HEK293 (cell line): ENCODE measurements around the gene CHST3.

ENCODE experiments used
- GFI1B ChIP-seq: fragments of 450-650 bp; formaldehyde crosslinking; IDR thresholded peaks from 2 replicates; pipeline ENCODE4 v1.5.1; 2016; ENCODE audit warnings: missing biosample characterization, missing genetic modification characterization
- HOXD13 ChIP-seq: sonication (generic); formaldehyde crosslinking; IDR thresholded peaks from 2 replicates; pipeline ENCODE4 v1.8.0; 2022; ENCODE audit warnings: missing genetic modification reagents, borderline replicate concordance
- KLF16 ChIP-seq: fragments of 450-650 bp; formaldehyde crosslinking; IDR thresholded peaks from 2 replicates; pipeline ENCODE4 v1.5.1; 2017; ENCODE audit warnings: missing biosample characterization, missing genetic modification characterization
- MEIS1 ChIP-seq: sonication (generic); formaldehyde crosslinking; IDR thresholded peaks from 2 replicates; pipeline ENCODE4 v1.8.1; 2022; ENCODE audit warnings: missing genetic modification reagents, mild to moderate bottlenecking, borderline replicate concordance
- PRDM1 ChIP-seq: fragments of 450-650 bp; formaldehyde crosslinking; IDR thresholded peaks from 2 replicates; pipeline ENCODE4; 2016; ENCODE audit warnings: missing biosample characterization, missing genetic modification characterization
- RBAK ChIP-seq: fragments of 450-650 bp; formaldehyde crosslinking; IDR thresholded peaks from 2 replicates; pipeline ENCODE4 v1.5.1; 2016; ENCODE audit warnings: missing biosample characterization, missing genetic modification characterization
- TCF7L2 ChIP-seq: IDR thresholded peaks from 2 replicates; pipeline ENCODE4 v1.6.1; 2011; ENCODE audit warnings: low read depth, mild to moderate bottlenecking, inconsistent platforms, low read length, moderate library complexity, borderline replicate concordance
- WT1 ChIP-seq: fragments of 450-650 bp; formaldehyde crosslinking; IDR thresholded peaks from 2 replicates; pipeline ENCODE4 v1.5.1; 2016; ENCODE audit warnings: missing biosample characterization, missing genetic modification characterization
- ZBTB48 ChIP-seq: fragments of 450-650 bp; formaldehyde crosslinking; IDR thresholded peaks from 2 replicates; pipeline ENCODE4 v1.5.1; 2016; ENCODE audit warnings: missing biosample characterization, missing genetic modification characterization
- ZNF132 ChIP-seq: fragments of 450-650 bp; formaldehyde crosslinking; IDR thresholded peaks from 2 replicates; pipeline ENCODE4 v1.5.1; 2017; ENCODE audit warnings: missing biosample characterization, missing genetic modification characterization, borderline replicate concordance
- ZNF155 ChIP-seq: fragments of 450-650 bp; formaldehyde crosslinking; IDR thresholded peaks from 2 replicates; pipeline ENCODE4 v1.5.1; 2016; ENCODE audit warnings: missing biosample characterization, missing genetic modification characterization
- ZNF292 ChIP-seq: fragments of 450-650 bp; formaldehyde crosslinking; IDR thresholded peaks from 2 replicates; pipeline ENCODE4 v1.5.1; 2016; ENCODE audit warnings: low read depth, missing biosample characterization, missing genetic modification characterization, borderline replicate concordance
- ZNF335 ChIP-seq: fragments of 450-650 bp; formaldehyde crosslinking; conservative IDR thresholded peaks from 2 replicates; pipeline ENCODE4 v1.5.1; 2016; ENCODE audit warnings: missing biosample characterization, missing genetic modification characterization
- ZNF341 ChIP-seq: fragments of 450-650 bp; formaldehyde crosslinking; IDR thresholded peaks from 2 replicates; pipeline ENCODE4; 2016; ENCODE audit warnings: low read depth, missing biosample characterization, missing genetic modification characterization
- ZNF513 ChIP-seq: fragments of 450-650 bp; IDR thresholded peaks from 2 replicates; pipeline ENCODE4 v1.5.1; 2018; ENCODE audit warnings: missing biosample characterization, missing genetic modification characterization
- ZNF555 ChIP-seq: fragments of 450-650 bp; formaldehyde crosslinking; conservative IDR thresholded peaks from 2 replicates; pipeline ENCODE4 v1.5.1; 2017; ENCODE audit warnings: missing biosample characterization, mild to moderate bottlenecking, missing genetic modification characterization, inconsistent platforms
- ZNF654 ChIP-seq: fragments of 450-650 bp; formaldehyde crosslinking; IDR thresholded peaks from 2 replicates; pipeline ENCODE4 v1.5.1; 2016; ENCODE audit warnings: low read depth, missing biosample characterization, missing genetic modification characterization
- ZNF660 ChIP-seq: fragments of 450-650 bp; IDR thresholded peaks from 2 replicates; pipeline ENCODE4 v1.5.1; 2018; ENCODE audit warnings: missing biosample characterization, mild to moderate bottlenecking, missing genetic modification characterization
- ZNF664 ChIP-seq: fragments of 450-650 bp; formaldehyde crosslinking; IDR thresholded peaks from 2 replicates; pipeline ENCODE4 v1.5.1; 2016; ENCODE audit warnings: missing biosample characterization, missing genetic modification characterization
- ZNF776 ChIP-seq: fragments of 450-650 bp; formaldehyde crosslinking; IDR thresholded peaks from 2 replicates; pipeline ENCODE4 v1.5.0; 2017; ENCODE audit warnings: missing biosample characterization, missing genetic modification characterization, borderline replicate concordance
- ZSCAN4 ChIP-seq: fragments of 450-650 bp; formaldehyde crosslinking; IDR thresholded peaks from 2 replicates; pipeline ENCODE4 v1.5.1; 2017; ENCODE audit warnings: missing biosample characterization, missing genetic modification characterization
- TF ChIP-seq, protein P1 (sequence below): fragments of 450-650 bp; formaldehyde crosslinking; IDR thresholded peaks from 2 replicates; pipeline ENCODE4 v1.5.1; 2016; ENCODE audit warnings: missing biosample characterization, missing genetic modification characterization
- TF ChIP-seq, protein P2 (sequence below): IDR thresholded peaks from 2 replicates; pipeline ENCODE4 v1.6.1; 2011; ENCODE audit warnings: mild to moderate bottlenecking, low read depth, low read length, borderline replicate concordance
- TF ChIP-seq, protein P3 (sequence below): fragments of 450-650 bp; formaldehyde crosslinking; conservative IDR thresholded peaks from 2 replicates; pipeline ENCODE4 v1.5.1; 2016; ENCODE audit warnings: low read depth, missing biosample characterization, missing genetic modification characterization
- TF ChIP-seq, protein P4 (sequence below): fragments of 450-650 bp; formaldehyde crosslinking; optimal IDR thresholded peaks from 2 replicates; pipeline ENCODE3; 2016; ENCODE audit warnings: missing biosample characterization, mild to moderate bottlenecking, missing genetic modification characterization
- TF ChIP-seq, protein P5 (sequence below): fragments of 450-650 bp; formaldehyde crosslinking; IDR thresholded peaks from 2 replicates; pipeline ENCODE4 v1.5.1; 2016; ENCODE audit warnings: missing biosample characterization, missing genetic modification characterization

The CHST3 gene

DNA sequence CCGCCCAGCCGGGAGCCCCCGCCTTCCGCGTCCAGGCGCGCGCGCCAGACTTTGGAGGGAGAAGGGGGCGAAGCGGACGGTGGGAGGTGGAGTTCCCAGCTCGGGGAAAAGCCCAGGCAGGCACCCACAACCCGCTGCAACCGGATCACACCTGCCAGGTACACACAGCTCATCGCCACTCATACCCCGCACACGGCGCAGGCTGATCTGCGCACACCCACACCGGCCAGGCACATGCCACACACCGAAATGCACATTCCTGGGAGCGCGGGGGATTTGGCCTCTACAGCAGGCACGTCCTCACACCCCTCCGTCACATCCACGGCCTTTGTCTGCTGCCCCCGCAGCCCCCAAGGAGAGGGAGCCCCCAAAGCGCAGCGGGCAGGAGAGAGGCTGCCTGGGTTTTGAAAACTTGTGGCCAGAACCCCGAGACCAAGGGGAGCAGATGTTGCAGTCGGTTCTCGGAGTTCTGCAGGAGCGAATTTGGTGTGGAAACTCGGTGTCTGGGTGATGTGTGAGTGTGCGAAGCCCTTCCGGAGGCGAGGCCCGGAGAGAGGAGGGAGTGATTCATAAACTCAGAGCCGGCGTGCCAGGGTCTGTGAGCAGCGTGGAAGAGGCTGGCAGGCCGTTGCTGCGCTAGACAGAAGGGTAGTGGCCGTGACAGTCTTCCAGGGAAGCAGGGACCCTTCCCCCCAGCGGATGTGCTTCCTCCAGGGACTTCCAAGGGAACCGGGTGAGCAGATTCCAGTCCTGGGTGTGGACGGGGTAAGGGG, 734 bp downstream of the CHST3 start (continued):
- no peak for TF ChIP-seq ZSCAN4 (tag by site-specific recombination)
- peak; percentile 86 for TF ChIP-seq ZNF341 (tag by site-specific recombination)
- TF ChIP-seq ZNF654, result no peak
- TF ChIP-seq ZNF776 (tag by site-specific recombination), result no peak
- TF ChIP-seq GFI1B (tag by site-specific recombination), result no peak
- no peak for TF ChIP-seq ZNF660 (tag by site-specific recombination)
- TF ChIP-seq HOXD13, result no peak
- no peak for TF ChIP-seq WT1 (tag by site-specific recombination)
- no peak for TF ChIP-seq ZNF513 (tag by site-specific recombination)
- no peak for TF ChIP-seq ZNF555 (tag by site-specific recombination)
- peak; percentile 64 for TF ChIP-seq ZNF335
- TF ChIP-seq ZBTB48 (tag by site-specific recombination), result no peak; the same call in none of the 2 replicates
- TF ChIP-seq, protein P1, sequence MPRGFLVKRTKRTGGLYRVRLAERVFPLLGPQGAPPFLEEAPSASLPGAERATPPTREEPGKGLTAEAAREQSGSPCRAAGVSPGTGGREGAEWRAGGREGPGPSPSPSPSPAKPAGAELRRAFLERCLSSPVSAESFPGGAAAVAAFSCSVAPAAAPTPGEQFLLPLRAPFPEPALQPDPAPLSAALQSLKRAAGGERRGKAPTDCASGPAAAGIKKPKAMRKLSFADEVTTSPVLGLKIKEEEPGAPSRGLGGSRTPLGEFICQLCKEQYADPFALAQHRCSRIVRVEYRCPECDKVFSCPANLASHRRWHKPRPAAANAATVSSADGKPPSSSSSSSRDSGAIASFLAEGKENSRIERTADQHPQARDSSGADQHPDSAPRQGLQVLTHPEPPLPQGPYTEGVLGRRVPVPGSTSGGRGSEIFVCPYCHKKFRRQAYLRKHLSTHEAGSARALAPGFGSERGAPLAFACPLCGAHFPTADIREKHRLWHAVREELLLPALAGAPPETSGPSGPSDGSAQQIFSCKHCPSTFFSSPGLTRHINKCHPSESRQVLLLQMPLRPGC (tag by site-specific recombination), result no peak
- TF ChIP-seq ZNF292 (tag by site-specific recombination), result 0 out of 2 replicates have a peak, but pooled peaks have one; percentile 9
- TF ChIP-seq, protein P2, sequence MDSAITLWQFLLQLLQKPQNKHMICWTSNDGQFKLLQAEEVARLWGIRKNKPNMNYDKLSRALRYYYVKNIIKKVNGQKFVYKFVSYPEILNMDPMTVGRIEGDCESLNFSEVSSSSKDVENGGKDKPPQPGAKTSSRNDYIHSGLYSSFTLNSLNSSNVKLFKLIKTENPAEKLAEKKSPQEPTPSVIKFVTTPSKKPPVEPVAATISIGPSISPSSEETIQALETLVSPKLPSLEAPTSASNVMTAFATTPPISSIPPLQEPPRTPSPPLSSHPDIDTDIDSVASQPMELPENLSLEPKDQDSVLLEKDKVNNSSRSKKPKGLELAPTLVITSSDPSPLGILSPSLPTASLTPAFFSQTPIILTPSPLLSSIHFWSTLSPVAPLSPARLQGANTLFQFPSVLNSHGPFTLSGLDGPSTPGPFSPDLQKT, result no peak
- TF ChIP-seq ZNF155 (tag by site-specific recombination), result no peak
- TF ChIP-seq RBAK, result no peak
- TF ChIP-seq, protein P3, sequence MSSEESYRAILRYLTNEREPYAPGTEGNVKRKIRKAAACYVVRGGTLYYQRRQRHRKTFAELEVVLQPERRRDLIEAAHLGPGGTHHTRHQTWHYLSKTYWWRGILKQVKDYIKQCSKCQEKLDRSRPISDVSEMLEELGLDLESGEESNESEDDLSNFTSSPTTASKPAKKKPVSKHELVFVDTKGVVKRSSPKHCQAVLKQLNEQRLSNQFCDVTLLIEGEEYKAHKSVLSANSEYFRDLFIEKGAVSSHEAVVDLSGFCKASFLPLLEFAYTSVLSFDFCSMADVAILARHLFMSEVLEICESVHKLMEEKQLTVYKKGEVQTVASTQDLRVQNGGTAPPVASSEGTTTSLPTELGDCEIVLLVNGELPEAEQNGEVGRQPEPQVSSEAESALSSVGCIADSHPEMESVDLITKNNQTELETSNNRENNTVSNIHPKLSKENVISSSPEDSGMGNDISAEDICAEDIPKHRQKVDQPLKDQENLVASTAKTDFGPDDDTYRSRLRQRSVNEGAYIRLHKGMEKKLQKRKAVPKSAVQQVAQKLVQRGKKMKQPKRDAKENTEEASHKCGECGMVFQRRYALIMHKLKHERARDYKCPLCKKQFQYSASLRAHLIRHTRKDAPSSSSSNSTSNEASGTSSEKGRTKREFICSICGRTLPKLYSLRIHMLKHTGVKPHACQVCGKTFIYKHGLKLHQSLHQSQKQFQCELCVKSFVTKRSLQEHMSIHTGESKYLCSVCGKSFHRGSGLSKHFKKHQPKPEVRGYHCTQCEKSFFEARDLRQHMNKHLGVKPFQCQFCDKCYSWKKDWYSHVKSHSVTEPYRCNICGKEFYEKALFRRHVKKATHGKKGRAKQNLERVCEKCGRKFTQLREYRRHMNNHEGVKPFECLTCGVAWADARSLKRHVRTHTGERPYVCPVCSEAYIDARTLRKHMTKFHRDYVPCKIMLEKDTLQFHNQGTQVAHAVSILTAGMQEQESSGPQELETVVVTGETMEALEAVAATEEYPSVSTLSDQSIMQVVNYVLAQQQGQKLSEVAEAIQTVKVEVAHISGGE (tag by site-specific recombination), result no peak
- no peak for TF ChIP-seq PRDM1 (tag by site-specific recombination)
- TF ChIP-seq, protein P4, sequence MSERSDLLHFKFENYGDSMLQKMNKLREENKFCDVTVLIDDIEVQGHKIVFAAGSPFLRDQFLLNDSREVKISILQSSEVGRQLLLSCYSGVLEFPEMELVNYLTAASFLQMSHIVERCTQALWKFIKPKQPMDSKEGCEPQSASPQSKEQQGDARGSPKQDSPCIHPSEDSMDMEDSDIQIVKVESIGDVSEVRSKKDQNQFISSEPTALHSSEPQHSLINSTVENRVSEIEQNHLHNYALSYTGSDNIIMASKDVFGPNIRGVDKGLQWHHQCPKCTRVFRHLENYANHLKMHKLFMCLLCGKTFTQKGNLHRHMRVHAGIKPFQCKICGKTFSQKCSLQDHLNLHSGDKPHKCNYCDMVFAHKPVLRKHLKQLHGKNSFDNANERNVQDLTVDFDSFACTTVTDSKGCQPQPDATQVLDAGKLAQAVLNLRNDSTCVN (tag by site-specific recombination), result peak; percentile 69
- TF ChIP-seq, protein P5, sequence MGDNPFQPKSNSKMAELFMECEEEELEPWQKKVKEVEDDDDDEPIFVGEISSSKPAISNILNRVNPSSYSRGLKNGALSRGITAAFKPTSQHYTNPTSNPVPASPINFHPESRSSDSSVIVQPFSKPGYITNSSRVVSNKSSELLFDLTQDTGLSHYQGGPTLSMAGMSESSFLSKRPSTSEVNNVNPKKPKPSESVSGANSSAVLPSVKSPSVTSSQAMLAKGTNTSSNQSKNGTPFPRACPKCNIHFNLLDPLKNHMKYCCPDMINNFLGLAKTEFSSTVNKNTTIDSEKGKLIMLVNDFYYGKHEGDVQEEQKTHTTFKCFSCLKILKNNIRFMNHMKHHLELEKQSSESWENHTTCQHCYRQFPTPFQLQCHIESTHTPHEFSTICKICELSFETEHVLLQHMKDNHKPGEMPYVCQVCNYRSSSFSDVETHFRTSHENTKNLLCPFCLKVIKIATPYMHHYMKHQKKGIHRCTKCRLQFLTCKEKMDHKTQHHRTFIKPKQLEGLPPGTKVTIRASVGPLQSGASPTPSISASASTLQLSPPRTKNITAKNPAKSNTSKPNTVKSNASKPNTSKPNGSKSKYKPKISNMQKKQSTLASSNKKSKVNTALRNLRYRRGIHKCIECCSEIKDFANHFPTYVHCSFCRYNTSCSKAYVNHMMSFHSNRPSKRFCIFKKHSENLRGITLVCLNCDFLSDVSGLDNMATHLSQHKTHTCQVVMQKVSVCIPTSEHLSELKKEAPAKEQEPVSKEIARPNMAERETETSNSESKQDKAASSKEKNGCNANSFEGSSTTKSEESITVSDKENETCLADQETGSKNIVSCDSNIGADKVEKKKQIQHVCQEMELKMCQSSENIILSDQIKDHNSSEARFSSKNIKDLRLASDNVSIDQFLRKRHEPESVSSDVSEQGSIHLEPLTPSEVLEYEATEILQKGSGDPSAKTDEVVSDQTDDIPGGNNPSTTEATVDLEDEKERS, result no peak
- no peak for TF ChIP-seq TCF7L2
- TF ChIP-seq MEIS1, result no peak
- no peak for TF ChIP-seq ZNF132 (tag by site-specific recombination)
- peak; percentile 71 for TF ChIP-seq KLF16 (tag by site-specific recombination)
- TF ChIP-seq ZNF664 (tag by site-specific recombination), result no peak
